CD14-positive monocyte (primary cell): Measurements from ENCODE around the gene KRT73. TPM values are rescaled to one million over a fixed set of nuclear protein-coding genes. Genes with fewer than 3 reads are reported as not detected.

ENCODE experiments used
- DNase-seq, 3 donors: peaks; one replicate each; pipeline ENCODE4 v3.0.0-alpha.2; 2011 to 2022
- H2AFZ ChIP-seq: 2 replicates; pipeline ENCODE4 v1.6.0; 2012; ENCODE audit warnings: mild to moderate bottlenecking, low read depth, low read length, inconsistent platforms; ENCODE audit not compliant: insufficient read depth, poor library complexity, severe bottlenecking
- H3K27ac ChIP-seq, 2 donors: 1 replicate in 1 of 2; 2 replicates in 1 of 2; pipeline ENCODE4 v1.5.1; 2012 to 2013; ENCODE audit warnings: low read length in 2 of 2, control low read depth in 1 of 2, inconsistent platforms in 1 of 2, low read depth in 1 of 2, mild to moderate bottlenecking in 1 of 2
- H3K27me3 ChIP-seq, 2 donors: one replicate each; pipeline versions ENCODE4 v1.6.0 to v1.6.1; 2011 to 2013; ENCODE audit warnings: low read length in 2 of 2; ENCODE audit not compliant: control insufficient read depth in 2 of 2, insufficient read depth in 2 of 2
- H3K36me3 ChIP-seq, 2 donors: replicated peaks in 1 of 2; 1 replicate in 1 of 2; 2 replicates in 1 of 2; pipeline versions ENCODE4 v1.5.1 to v1.6.1; 2012 to 2013; ENCODE audit warnings: low read length in 2 of 2, control low read depth in 1 of 2, inconsistent platforms in 1 of 2, mild to moderate bottlenecking in 1 of 2; ENCODE audit not compliant: insufficient read depth in 2 of 2, control insufficient read depth in 1 of 2
- H3K4me1 ChIP-seq, 2 donors: 1 replicate in 1 of 2; 2 replicates in 1 of 2; pipeline versions ENCODE4 v1.5.1 to v1.6.1; 2012 to 2013; ENCODE audit warnings: low read length in 2 of 2, control low read depth in 1 of 2, inconsistent platforms in 1 of 2, mild to moderate bottlenecking in 1 of 2, moderate library complexity in 1 of 2; ENCODE audit not compliant: insufficient read depth in 2 of 2, control insufficient read depth in 1 of 2
- H3K4me2 ChIP-seq: replicated peaks from 2 replicates; pipeline ENCODE3; 2012; ENCODE audit warnings: low read length, moderate library complexity, mild to moderate bottlenecking; ENCODE audit not compliant: poor library complexity, severe bottlenecking; ENCODE audit errors: extremely low read depth
- H3K4me3 ChIP-seq, 3 experiments: fragments of 200-600 bp in 1 of 3; sonication (generic) in 1 of 3; replicated peaks in 1 of 3; 1 replicate in 2 of 3; 2 replicates in 1 of 3; pipeline ENCODE4 v1.5.1; 2011 to 2013; ENCODE audit warnings: low read length in 3 of 3, mild to moderate bottlenecking in 3 of 3, control low read depth in 2 of 3, low read depth in 2 of 3, inconsistent platforms in 1 of 3, moderate library complexity in 1 of 3
- H3K79me2 ChIP-seq: 2 replicates; pipeline ENCODE4 v1.6.0; 2012; ENCODE audit warnings: mild to moderate bottlenecking, control low read depth, inconsistent platforms, low read length, moderate library complexity; ENCODE audit not compliant: insufficient read depth
- H3K9ac ChIP-seq: 2 replicates; pipeline ENCODE4 v1.6.0; 2017; ENCODE audit warnings: low read length, mild to moderate bottlenecking; ENCODE audit not compliant: insufficient read depth, poor library complexity, severe bottlenecking
- H3K9me3 ChIP-seq, 2 donors: replicated peaks in 1 of 2; 1 replicate in 1 of 2; 2 replicates in 1 of 2; pipeline versions ENCODE4 v1.5.1 to v1.6.1; 2012 to 2013; ENCODE audit warnings: low read length in 2 of 2, control low read depth in 1 of 2; ENCODE audit not compliant: control insufficient read depth in 1 of 2, insufficient read depth in 1 of 2
- H4K20me1 ChIP-seq: 2 replicates; pipeline ENCODE4 v1.6.0; 2012; ENCODE audit warnings: mild to moderate bottlenecking, low read length, control low read depth, moderate library complexity; ENCODE audit not compliant: insufficient read depth
- H3K27ac Mint-ChIP-seq, 7 donors: one replicate each; pipeline ENCODE4 v1.8.0; 2020; ENCODE audit warnings: mild to moderate bottlenecking in 7 of 7, mixed read lengths in 7 of 7, moderate library complexity in 6 of 7, inconsistent platforms in 2 of 7
- H3K27me3 Mint-ChIP-seq, 3 donors: one replicate each; pipeline ENCODE4 v1.8.0; 2021 to 2022; ENCODE audit warnings: low read depth in 3 of 3, mild to moderate bottlenecking in 3 of 3, mixed read lengths in 3 of 3, moderate library complexity in 3 of 3, inconsistent platforms in 1 of 3
- H3K36me3 Mint-ChIP-seq, 2 donors: one replicate each; pipeline ENCODE4 v1.8.0; 2020; ENCODE audit warnings: mixed read lengths in 2 of 2, inconsistent platforms in 1 of 2, mild to moderate bottlenecking in 1 of 2
- H3K4me1 Mint-ChIP-seq: one replicate; pipeline ENCODE4 v1.8.0; 2020; ENCODE audit warnings: mild to moderate bottlenecking, mixed read lengths
- H3K4me3 Mint-ChIP-seq, 2 donors: one replicate each; pipeline ENCODE4 v1.8.0; 2020; ENCODE audit warnings: mild to moderate bottlenecking in 2 of 2, mixed read lengths in 2 of 2, moderate library complexity in 1 of 2
- H3K9me3 Mint-ChIP-seq, 7 donors: one replicate each; pipeline ENCODE4 v1.8.0; 2020 to 2022; ENCODE audit warnings: mixed read lengths in 7 of 7, mild to moderate bottlenecking in 6 of 7, moderate library complexity in 6 of 7, inconsistent platforms in 2 of 7
- CTCF ChIP-seq: fragments of 200-600 bp; IDR thresholded peaks from one replicate; pipeline ENCODE4 v1.8.0; 2022; ENCODE audit warnings: antibody characterized with exemption, mild to moderate bottlenecking
- WGBS: methylation state at CpG from one replicate; pipeline ENCODE4 v1.1.5; 2013; ENCODE audit warnings: missing lambda C conversion rate; ENCODE audit not compliant: insufficient coverage; 5-methylcytosine and 5-hydroxymethylcytosine counted together
- intact Hi-C, 2 donors: fragments of 100-400 bp; cut with micrococcal nuclease; formaldehyde crosslinking; loops; one replicate each; pipeline versions ENCODE4 v1.15.0 to v1.15.1; 2023
- polyA plus RNA-seq, 3 donors: library from polyadenylated mRNA; depleted of rRNA in 1 of 3; unstranded in 2 of 3; stranded (reverse) in 1 of 3; fragments of 300-500 nt in 2 of 3; fragments of >200 nt in 1 of 3; fragmentation: Illumina TruSeq in 2 of 3; gene quantifications; 1 replicate in 2 of 3; 2 replicates in 1 of 3; pipeline ENCODE4 v1.2.3, GENCODE V29; 2012 to 2021

The KRT73 gene
- polyA plus RNA-seq, 3 donors = not detected

GRCh38 chr12:52647601-52648000 lies 29.2 kb upstream of the KRT73 start:
- Mint-ChIP-seq H3K27me3 (peaks cover 0 to 3% (median 2%) of the 10 kb centered on the region in 3 donors), H3K9me3 (peaks cover 0 to 8% (median 3%) of the 10 kb centered on the region in 7 donors), H3K27ac (no peak overlapping the region), H3K36me3 (no peaks in the 10 kb centered on the region), H3K4me3 (no peak overlapping the region), H3K4me1 (peaks cover 10% of the 10 kb centered on the region)
- Histone ChIP-seq H3K27ac (no peak overlapping the region), H3K27me3 (no peaks in the 10 kb centered on the region), H3K9me3 (no peaks in the 10 kb centered on the region), H3K9ac (no peak overlapping the region), H3K4me3 (no peak overlapping the region), H4K20me1 (no peaks in the 10 kb centered on the region), H3K36me3 (no peaks in the 10 kb centered on the region), H3K4me1 (no peaks in the 10 kb centered on the region), H2AFZ (no peak overlapping the region), H3K79me2 (no peaks in the 10 kb centered on the region), H3K4me2 (no peak overlapping the region)
- DNase-seq = no peak
- no peak for TF ChIP-seq CTCF
- intact Hi-C loops = no loop called here
- 100% methylated on average over 8 of the region's 9 CpGs for WGBS

- Histone ChIP-seq H3K4me2 (no peak overlapping the region), H3K4me3 (no peak overlapping the region), H3K9ac (no peak overlapping the region), H3K27me3 (no peaks in the 10 kb centered on the region), H2AFZ (no peak overlapping the region), H3K4me1 (no peaks in the 10 kb centered on the region), H4K20me1 (no peaks in the 10 kb centered on the region), H3K36me3 (no peaks in the 10 kb centered on the region), H3K27ac (no peak overlapping the region), H3K9me3 (no peaks in the 10 kb centered on the region), H3K79me2 (no peaks in the 10 kb centered on the region)
- H3K9me3 Mint-ChIP-seq = peaks cover 0 to 2% (median 2%) of the 10 kb centered on the region in 7 donors
- intact Hi-C loops = no loop called here
- DNase-seq = no peak
- H3K27me3 Mint-ChIP-seq = peaks cover 0 to 5% (median 3%) of the 10 kb centered on the region in 3 donors
- H3K4me3 Mint-ChIP-seq = no peak overlapping the region
- no peak for TF ChIP-seq CTCF
- 97% methylated on average over 12 of the region's 12 CpGs for WGBS
- peaks cover 10% of the 10 kb centered on the region for H3K4me1 Mint-ChIP-seq
- H3K27ac Mint-ChIP-seq = peak overlapping the region in 1 of 7 donors; percentile 44
- H3K36me3 Mint-ChIP-seq = no peaks in the 10 kb centered on the region
These were observed 28.3 kb upstream of the KRT73 start for GRCh38 chr12:52646613-52647012.
